ENCODE measurements around the gene COL4A4. TPM values are rescaled to one million over a fixed set of nuclear protein-coding genes. Genes with fewer than 3 reads are reported as not detected.

The COL4A4 gene
- total and polyA plus RNA-seq, 2 of the 4 experiments (the other 2 are of a cell fraction): 0.02 TPM; not detected in 1

DNA sequence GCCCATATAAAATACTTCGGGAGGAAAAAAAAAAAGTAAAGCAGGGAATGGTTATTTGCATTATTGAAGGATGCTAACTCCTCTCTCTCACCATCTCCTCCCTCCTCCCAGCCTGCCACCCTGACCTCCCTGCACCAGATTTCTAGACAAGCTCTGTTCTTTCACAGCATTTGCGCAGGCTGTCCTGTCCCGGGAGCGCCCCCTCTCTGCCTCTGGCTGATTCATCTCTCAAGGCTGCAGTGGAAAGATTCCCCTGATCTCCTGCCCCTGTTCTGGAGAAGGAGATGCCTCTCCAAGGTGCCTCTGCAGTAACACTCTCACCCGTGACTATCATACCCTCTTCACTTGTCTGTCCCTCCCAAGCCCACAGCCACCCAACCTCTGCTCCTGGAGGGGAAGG lies 38.5 kb downstream of the COL4A4 start:
- Histone ChIP-seq H2AK5ac (ENCODE audit: low read depth, low read length) (no peak overlapping the region), H3K4me2 (ENCODE audit: low read depth, low read length) (no peak overlapping the region), H3K18ac (ENCODE audit: low read depth, low read length) (no peak overlapping the region), H2BK20ac (ENCODE audit: low read depth, low read length) (no peak overlapping the region), H2AK9ac (replicated peaks; ENCODE audit: low read depth, low read length, poor library complexity) (no peak overlapping the region), H3K14ac (replicated peaks; ENCODE audit: low read depth, low read length) (no peak overlapping the region), H3K23ac (ENCODE audit: low read depth, low read length) (no peak overlapping the region), H3K4me1 (ENCODE audit: control insufficient read depth, insufficient read depth, low read length) (no peaks in the 10 kb centered on the region), H3K36me3 (ENCODE audit: control insufficient read depth, insufficient read depth, low read length) (no peaks in the 10 kb centered on the region), H3K79me1 (ENCODE audit: low read depth in 1 of 2, low read length in 2 of 2) (no peaks in the 10 kb centered on the region), H2BK15ac (ENCODE audit: low read depth, low read length) (no peak overlapping the region), H3K27ac (ENCODE audit: insufficient read depth, low read length) (no peak overlapping the region), H3K56ac (ENCODE audit: extremely low read depth, insufficient read depth, low read length) (no peak overlapping the region), H4K91ac (ENCODE audit: insufficient read depth, low read depth, low read length) (no peak overlapping the region), H4K5ac (ENCODE audit: low read depth, low read length) (no peak overlapping the region), H2BK5ac (ENCODE audit: low read depth, low read length, poor library complexity, severe bottlenecking) (no peak overlapping the region), H3K4me3 (ENCODE audit: insufficient read depth, low read depth, low read length) (no peak overlapping the region), H3K9me3 (ENCODE audit: control insufficient read depth, insufficient read depth, low read length) (no peaks in the 10 kb centered on the region), H3K4ac (ENCODE audit: low read depth, low read length) (no peak overlapping the region), H3K9ac (ENCODE audit: low read depth, low read length) (no peak overlapping the region), H4K20me1 (ENCODE audit: insufficient read depth, low read length) (no peaks in the 10 kb centered on the region), H2AFZ (replicated peaks; ENCODE audit: low read length, poor library complexity) (no peak overlapping the region), H3K27me3 (ENCODE audit: control insufficient read depth, insufficient read depth, low read length) (peaks cover 24% of the 10 kb centered on the region), H3K9me1 (ENCODE audit: insufficient read depth, low read length) (no peaks in the 10 kb centered on the region), H2BK120ac (ENCODE audit: low read depth, low read length) (no peak overlapping the region), H4K8ac (ENCODE audit: low read depth in 2 of 2, low read length in 2 of 2) (no peak overlapping the region)
- intact Hi-C loops (cut with micrococcal nuclease) (loop anchor here (10.0 kb wide), 2 partner anchors 199 to 349 kb away; partner anchors contain the start of genes AGFG1 and MFF), dilution Hi-C loops (cut with HindIII; ENCODE audit: low sequenced_read_pairs, unreplicated experiment) (no loop called here), in situ Hi-C loops (cut with MboI; ENCODE audit: low sequenced_read_pairs) (no loop called here)
- 44% methylated on average over 3 of the region's 5 CpGs; no CpG with 5 or more reads in 1 of the 2 experiments for WGBS, 2 experiments (ENCODE audit: extremely low coverage in 2 of 2, insufficient read length in 1 of 2)
- ChIA-PET POLR2A (ENCODE audit: unreplicated experiment) (no interaction called here), CTCF (interaction anchor here (0.7 kb wide), 1 partner anchor 347 kb away, joined by 4 read pairs; no protein-coding TSS in a partner anchor)
- DNase-seq (no peak), ATAC-seq (ENCODE audit: low read depth) (no peak)
- TF ChIP-seq POLR2A (IDR thresholded peaks at IDR 0.05; ENCODE audit: low read depth, low read length): no peak
- no peak for TF ChIP-seq MXI1 (IDR thresholded peaks at IDR 0.05; ENCODE audit: borderline replicate concordance, low read depth, low read length)
- TF ChIP-seq RCOR1 (IDR thresholded peaks at IDR 0.05; ENCODE audit: insufficient replicate concordance, low read length): no peak
- TF ChIP-seq CEBPB (IDR thresholded peaks at IDR 0.05; ENCODE audit: low read depth, low read length): no peak
- TF ChIP-seq, protein P1, sequence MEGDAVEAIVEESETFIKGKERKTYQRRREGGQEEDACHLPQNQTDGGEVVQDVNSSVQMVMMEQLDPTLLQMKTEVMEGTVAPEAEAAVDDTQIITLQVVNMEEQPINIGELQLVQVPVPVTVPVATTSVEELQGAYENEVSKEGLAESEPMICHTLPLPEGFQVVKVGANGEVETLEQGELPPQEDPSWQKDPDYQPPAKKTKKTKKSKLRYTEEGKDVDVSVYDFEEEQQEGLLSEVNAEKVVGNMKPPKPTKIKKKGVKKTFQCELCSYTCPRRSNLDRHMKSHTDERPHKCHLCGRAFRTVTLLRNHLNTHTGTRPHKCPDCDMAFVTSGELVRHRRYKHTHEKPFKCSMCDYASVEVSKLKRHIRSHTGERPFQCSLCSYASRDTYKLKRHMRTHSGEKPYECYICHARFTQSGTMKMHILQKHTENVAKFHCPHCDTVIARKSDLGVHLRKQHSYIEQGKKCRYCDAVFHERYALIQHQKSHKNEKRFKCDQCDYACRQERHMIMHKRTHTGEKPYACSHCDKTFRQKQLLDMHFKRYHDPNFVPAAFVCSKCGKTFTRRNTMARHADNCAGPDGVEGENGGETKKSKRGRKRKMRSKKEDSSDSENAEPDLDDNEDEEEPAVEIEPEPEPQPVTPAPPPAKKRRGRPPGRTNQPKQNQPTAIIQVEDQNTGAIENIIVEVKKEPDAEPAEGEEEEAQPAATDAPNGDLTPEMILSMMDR (conservative IDR thresholded peaks at IDR 0.05; ENCODE audit: low read depth, low read length): no peak
- TF ChIP-seq MAZ (IDR thresholded peaks at IDR 0.05; ENCODE audit: borderline replicate concordance, low read depth, low read length): no peak
- no peak for TF ChIP-seq RFX5 (IDR thresholded peaks at IDR 0.05; ENCODE audit: low read depth, low read length)
- TF ChIP-seq RAD21 (IDR thresholded peaks at IDR 0.05; ENCODE audit: low read length): no peak
- no peak for TF ChIP-seq NFE2L2 (IDR thresholded peaks at IDR 0.05; ENCODE audit: low read depth, low read length)
- no peak for TF ChIP-seq BHLHE40 (IDR thresholded peaks at IDR 0.05; ENCODE audit: low read depth, low read length)
- no peak for TF ChIP-seq FOS (IDR thresholded peaks at IDR 0.05; ENCODE audit: low read depth, low read length)
- no peak for TF ChIP-seq SMC3 (IDR thresholded peaks at IDR 0.05; ENCODE audit: low read depth, low read length)
- TF ChIP-seq, protein P2, sequence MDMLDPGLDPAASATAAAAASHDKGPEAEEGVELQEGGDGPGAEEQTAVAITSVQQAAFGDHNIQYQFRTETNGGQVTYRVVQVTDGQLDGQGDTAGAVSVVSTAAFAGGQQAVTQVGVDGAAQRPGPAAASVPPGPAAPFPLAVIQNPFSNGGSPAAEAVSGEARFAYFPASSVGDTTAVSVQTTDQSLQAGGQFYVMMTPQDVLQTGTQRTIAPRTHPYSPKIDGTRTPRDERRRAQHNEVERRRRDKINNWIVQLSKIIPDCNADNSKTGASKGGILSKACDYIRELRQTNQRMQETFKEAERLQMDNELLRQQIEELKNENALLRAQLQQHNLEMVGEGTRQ (IDR thresholded peaks at IDR 0.05; ENCODE audit: low read depth, low read length): no peak
- no peak for TF ChIP-seq MAFK (IDR thresholded peaks at IDR 0.05; ENCODE audit: low read depth, low read length)
- BruUV-seq (replicated peaks): no TSS peak
